PFSK-1 (cell line): ENCODE measurements around the gene RUNX1.

Experiments used
- POLR2AphosphoS5 ChIP-seq: IDR thresholded peaks from 2 replicates; pipeline ENCODE4 v1.6.1; 2012; ENCODE audit warnings: low read depth, mild to moderate bottlenecking, control low read depth, low read length, moderate library complexity
- TAF1 ChIP-seq: IDR thresholded peaks from 2 replicates; pipeline ENCODE4 v1.6.1; 2012; ENCODE audit warnings: low read length, control low read depth, borderline replicate concordance; ENCODE audit not compliant: insufficient read depth
- TF ChIP-seq, protein P1 (sequence below), 2 experiments: IDR thresholded peaks; 2 replicates each; pipeline versions ENCODE4 v1.6.1 to v1.8.0; 2011 to 2012; ENCODE audit warnings: low read depth in 2 of 2, low read length in 2 of 2, control low read depth in 1 of 2, inconsistent platforms in 1 of 2, mild to moderate bottlenecking in 1 of 2, moderate library complexity in 1 of 2; ENCODE audit not compliant: insufficient read depth in 1 of 2

DNA sequence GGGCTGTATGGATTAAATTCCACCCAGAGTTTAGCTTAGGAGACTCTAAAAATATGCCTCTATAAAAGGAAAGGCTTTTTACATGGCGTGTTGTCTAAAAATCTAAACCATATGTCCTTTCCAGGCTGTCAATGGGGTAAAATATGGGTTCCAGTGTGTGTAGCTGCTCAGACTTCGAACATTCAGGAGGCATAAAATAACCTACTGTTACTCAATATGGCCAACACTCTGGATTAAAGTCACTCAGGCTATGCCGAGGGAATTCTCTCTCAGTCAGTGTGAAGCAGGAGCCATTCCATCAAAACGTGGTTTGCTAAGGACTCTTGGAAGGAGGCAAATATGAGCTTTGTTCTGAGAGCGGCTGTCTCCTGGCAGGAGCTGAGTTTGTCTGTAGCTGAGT, 135.3 kb downstream of the RUNX1 start:
- no peak for TF ChIP-seq POLR2AphosphoS5
- no peak for TF ChIP-seq TAF1
- TF ChIP-seq, protein P1, sequence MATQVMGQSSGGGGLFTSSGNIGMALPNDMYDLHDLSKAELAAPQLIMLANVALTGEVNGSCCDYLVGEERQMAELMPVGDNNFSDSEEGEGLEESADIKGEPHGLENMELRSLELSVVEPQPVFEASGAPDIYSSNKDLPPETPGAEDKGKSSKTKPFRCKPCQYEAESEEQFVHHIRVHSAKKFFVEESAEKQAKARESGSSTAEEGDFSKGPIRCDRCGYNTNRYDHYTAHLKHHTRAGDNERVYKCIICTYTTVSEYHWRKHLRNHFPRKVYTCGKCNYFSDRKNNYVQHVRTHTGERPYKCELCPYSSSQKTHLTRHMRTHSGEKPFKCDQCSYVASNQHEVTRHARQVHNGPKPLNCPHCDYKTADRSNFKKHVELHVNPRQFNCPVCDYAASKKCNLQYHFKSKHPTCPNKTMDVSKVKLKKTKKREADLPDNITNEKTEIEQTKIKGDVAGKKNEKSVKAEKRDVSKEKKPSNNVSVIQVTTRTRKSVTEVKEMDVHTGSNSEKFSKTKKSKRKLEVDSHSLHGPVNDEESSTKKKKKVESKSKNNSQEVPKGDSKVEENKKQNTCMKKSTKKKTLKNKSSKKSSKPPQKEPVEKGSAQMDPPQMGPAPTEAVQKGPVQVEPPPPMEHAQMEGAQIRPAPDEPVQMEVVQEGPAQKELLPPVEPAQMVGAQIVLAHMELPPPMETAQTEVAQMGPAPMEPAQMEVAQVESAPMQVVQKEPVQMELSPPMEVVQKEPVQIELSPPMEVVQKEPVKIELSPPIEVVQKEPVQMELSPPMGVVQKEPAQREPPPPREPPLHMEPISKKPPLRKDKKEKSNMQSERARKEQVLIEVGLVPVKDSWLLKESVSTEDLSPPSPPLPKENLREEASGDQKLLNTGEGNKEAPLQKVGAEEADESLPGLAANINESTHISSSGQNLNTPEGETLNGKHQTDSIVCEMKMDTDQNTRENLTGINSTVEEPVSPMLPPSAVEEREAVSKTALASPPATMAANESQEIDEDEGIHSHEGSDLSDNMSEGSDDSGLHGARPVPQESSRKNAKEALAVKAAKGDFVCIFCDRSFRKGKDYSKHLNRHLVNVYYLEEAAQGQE (IDR thresholded peaks at IDR 0.05; ENCODE audit: insufficient read depth in 1 of 2, low read depth in 2 of 2, low read length in 2 of 2), result no peak
